Ammon's horn (tissue), 1 donor: ENCODE results near the gene ZNF462.

Source experiments
- DNase-seq: peaks from one replicate; pipeline ENCODE4 v3.0.0-alpha.2; 2016; ENCODE audit warnings: low spot score

ZNF462 gene

GRCh38 chr9:107007402-107007801 lies 144.4 kb downstream of the ZNF462 start:
- no peak for DNase-seq

GRCh38 chr9:107008011-107008410 lies 145.0 kb downstream of the ZNF462 start:
- DNase-seq, result no peak

GRCh38 chr9:107008447-107008846 lies 145.5 kb downstream of the ZNF462 start:
- no peak for DNase-seq

GRCh38 chr9:107016383-107016782 lies 153.4 kb downstream of the ZNF462 start:
- DNase-seq, result no peak

- no peak for DNase-seq
Measured at GRCh38 chr9:107018861-107019545, 156.0 kb downstream of the ZNF462 start.

- peak; percentile 28 for DNase-seq
Measured at GRCh38 chr9:107020040-107020530, 157.1 kb downstream of the ZNF462 start.

GRCh38 chr9:107024193-107024592 lies 161.2 kb downstream of the ZNF462 start:
- DNase-seq, result no peak

GRCh38 chr9:107025260-107026035 lies 162.5 kb downstream of the ZNF462 start:
- DNase-seq, result no peak

- no peak for DNase-seq
Measured at GRCh38 chr9:107029146-107029545, 166.2 kb downstream of the ZNF462 start.

GRCh38 chr9:107033966-107034365 lies 171.0 kb downstream of the ZNF462 start:
- DNase-seq, result no peak

- no peak for DNase-seq
Measured at GRCh38 chr9:107034831-107035230, 171.9 kb downstream of the ZNF462 start.

- no peak for DNase-seq
Measured at GRCh38 chr9:107036367-107036766, 173.4 kb downstream of the ZNF462 start.

GRCh38 chr9:107039542-107039941 lies 176.6 kb downstream of the ZNF462 start:
- DNase-seq, result no peak

- no peak for DNase-seq
Measured at GRCh38 chr9:107042606-107043005, 179.6 kb downstream of the ZNF462 start.

GRCh38 chr9:107043886-107044285 lies 180.9 kb downstream of the ZNF462 start:
- peak; percentile 49 for DNase-seq

GRCh38 chr9:107044872-107045271 lies 181.9 kb downstream of the ZNF462 start:
- no peak for DNase-seq

- DNase-seq, result no peak
Measured at GRCh38 chr9:107046692-107047091, 183.7 kb downstream of the ZNF462 start.

- DNase-seq, result peak; percentile 42
Measured at GRCh38 chr9:107049046-107049802, 186.3 kb downstream of the ZNF462 start.

GRCh38 chr9:107049803-107050184 lies 186.8 kb downstream of the ZNF462 start:
- no peak for DNase-seq

- DNase-seq, result no peak
Measured at GRCh38 chr9:107051392-107051791, 188.4 kb downstream of the ZNF462 start.

- no peak for DNase-seq
Measured at GRCh38 chr9:107054146-107054545, 191.2 kb downstream of the ZNF462 start.

GRCh38 chr9:107059220-107059619 lies 196.3 kb downstream of the ZNF462 start:
- no peak for DNase-seq

GRCh38 chr9:107060062-107060461 lies 197.1 kb downstream of the ZNF462 start:
- no peak for DNase-seq
